BLaER1 treated with 17β-estradiol and CSF1 and Interleukin-3, amounts not matched to agents 10 nM and 100 nM (cell line): ENCODE results near the gene EWSR1.
A peak's percentile ranks its signal among the peaks of the same experiment; 100 is the strongest.

ENCODE experiments used
- H3K27ac ChIP-seq, 11 experiments: shearing (Covaris generic); formaldehyde crosslinking; 2 replicates each; pipeline ENCODE4 v1.8.1; 2022
- H3K27me3 ChIP-seq, 11 experiments: shearing (Covaris generic); formaldehyde crosslinking; 2 replicates each; pipeline ENCODE4 v1.8.1; 2022
- H3K36me3 ChIP-seq, 11 experiments: shearing (Covaris generic); formaldehyde crosslinking; 2 replicates each; pipeline ENCODE4 v1.8.1; 2022
- H3K4me1 ChIP-seq, 10 experiments: shearing (Covaris generic); formaldehyde crosslinking; 2 replicates each; pipeline ENCODE4 v1.8.1; 2022
- H3K4me2 ChIP-seq, 11 experiments: shearing (Covaris generic); formaldehyde crosslinking; 2 replicates each; pipeline ENCODE4 v1.8.1; 2022
- H3K4me3 ChIP-seq, 10 experiments: shearing (Covaris generic); formaldehyde crosslinking; 2 replicates each; pipeline ENCODE4 v1.8.1; 2022
- H3K9ac ChIP-seq, 11 experiments: shearing (Covaris generic); formaldehyde crosslinking; 2 replicates each; pipeline ENCODE4 v1.8.1; 2022
- H3K9me3 ChIP-seq, 11 experiments: shearing (Covaris generic); formaldehyde crosslinking; replicated peaks in 1 of 11; 2 replicates each; pipeline ENCODE4 v1.8.1; 2022
- H4K20me1 ChIP-seq, 11 experiments: shearing (Covaris generic); formaldehyde crosslinking; 2 replicates each; pipeline ENCODE4 v1.8.1; 2022
- Cebpa-rat ChIP-seq, 11 experiments: shearing (Covaris generic); IDR thresholded peaks; 2 replicates each; pipeline ENCODE4 v1.8.1; 2022

EWSR1 gene

DNA sequence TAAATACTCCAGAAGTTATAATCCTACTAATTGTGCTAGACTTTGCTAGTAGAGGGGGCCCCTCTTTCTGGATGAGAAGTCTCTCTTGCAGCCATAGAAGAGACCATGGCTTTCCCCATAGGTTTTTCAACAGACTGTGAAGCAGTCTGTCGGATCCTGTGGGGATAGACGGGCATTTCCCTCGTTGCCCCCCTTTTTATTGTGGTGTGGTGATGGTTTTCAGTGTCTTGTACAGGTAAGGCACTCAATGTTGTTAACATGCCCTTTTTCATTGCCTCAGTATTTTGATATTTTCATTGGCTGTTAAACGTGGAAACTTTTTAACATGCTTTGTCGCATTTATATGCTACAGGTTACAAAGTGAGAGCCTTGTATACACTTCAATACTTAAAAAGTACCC is 22.0 kb downstream of the EWSR1 start:
- Histone ChIP-seq H3K4me3 (no peak overlapping the region), H3K27ac (no peak overlapping the region), H3K9ac (no peak overlapping the region), H3K27me3 (no peaks in the 10 kb centered on the region), H3K4me2 (no peak overlapping the region), H4K20me1 (peaks cover 98 to 100% (median 100%) of the 10 kb centered on the region in 11 experiments), H3K9me3 (no peaks in the 10 kb centered on the region), H3K4me1 (peaks cover 0 to 4% (median 0%) of the 10 kb centered on the region in 10 experiments; a peak in 3 of 20 replicates), H3K36me3 (peaks cover 100% of the 10 kb centered on the region in 11 experiments)
- TF ChIP-seq Cebpa-rat (IDR thresholded peaks at IDR 0.05) = no peak

GRCh38 chr22:29291215-29291614 is 23.1 kb downstream of the EWSR1 start:
- no peak overlapping the region for H3K4me2 ChIP-seq
- H3K4me1 ChIP-seq = peaks cover 0 to 4% (median 0%) of the 10 kb centered on the region in 10 experiments; a peak in 3 of 20 replicates
- H4K20me1 ChIP-seq = peaks cover 92 to 100% (median 100%) of the 10 kb centered on the region in 11 experiments
- no peak overlapping the region for H3K27ac ChIP-seq
- no peaks in the 10 kb centered on the region for H3K9me3 ChIP-seq
- peaks cover 100% of the 10 kb centered on the region in 11 experiments for H3K36me3 ChIP-seq
- H3K27me3 ChIP-seq = no peaks in the 10 kb centered on the region
- H3K9ac ChIP-seq = no peak overlapping the region
- TF ChIP-seq Cebpa-rat (IDR thresholded peaks at IDR 0.05) = no peak
- H3K4me3 ChIP-seq = no peak overlapping the region

- Histone ChIP-seq H3K36me3 (peaks cover 100% of the 10 kb centered on the region in 11 experiments), H4K20me1 (peaks cover 92 to 100% (median 100%) of the 10 kb centered on the region in 11 experiments), H3K4me2 (no peak overlapping the region), H3K9me3 (no peaks in the 10 kb centered on the region), H3K27ac (no peak overlapping the region), H3K4me3 (no peak overlapping the region), H3K4me1 (peaks cover 0 to 4% (median 0%) of the 10 kb centered on the region in 10 experiments; a peak in 3 of 20 replicates), H3K9ac (no peak overlapping the region), H3K27me3 (no peaks in the 10 kb centered on the region)
- TF ChIP-seq Cebpa-rat (IDR thresholded peaks at IDR 0.05) = no peak
These were observed 24.3 kb downstream of the EWSR1 start for GRCh38 chr22:29292379-29292778.

DNA sequence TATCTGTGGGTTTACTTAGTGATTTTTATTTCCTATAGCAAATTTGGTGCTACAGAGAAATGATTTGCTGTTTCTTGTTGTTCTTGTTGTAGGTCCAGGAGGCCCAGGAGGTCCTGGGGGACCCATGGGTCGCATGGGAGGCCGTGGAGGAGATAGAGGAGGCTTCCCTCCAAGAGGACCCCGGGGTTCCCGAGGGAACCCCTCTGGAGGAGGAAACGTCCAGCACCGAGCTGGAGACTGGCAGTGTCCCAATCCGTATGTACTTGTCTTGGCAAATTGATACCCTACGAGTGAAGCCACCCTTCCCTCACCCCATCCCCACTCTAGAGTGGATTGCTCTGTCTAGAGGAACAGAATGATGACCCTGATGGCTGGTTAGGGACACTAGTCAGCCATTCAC is 30.6 kb downstream of the EWSR1 start:
- Histone ChIP-seq H3K9me3 (no peaks in the 10 kb centered on the region), H3K9ac (no peak overlapping the region), H3K4me1 (peaks cover 16 to 29% (median 20%) of the 10 kb centered on the region in 10 experiments), H3K4me2 (no peak overlapping the region), H3K36me3 (peaks cover 75 to 81% (median 77%) of the 10 kb centered on the region in 11 experiments), H3K4me3 (no peak overlapping the region), H3K27ac (no peak overlapping the region), H3K27me3 (no peaks in the 10 kb centered on the region), H4K20me1 (peaks cover 72 to 99% (median 98%) of the 10 kb centered on the region in 11 experiments)
- TF ChIP-seq Cebpa-rat (IDR thresholded peaks at IDR 0.05) = no peak

DNA sequence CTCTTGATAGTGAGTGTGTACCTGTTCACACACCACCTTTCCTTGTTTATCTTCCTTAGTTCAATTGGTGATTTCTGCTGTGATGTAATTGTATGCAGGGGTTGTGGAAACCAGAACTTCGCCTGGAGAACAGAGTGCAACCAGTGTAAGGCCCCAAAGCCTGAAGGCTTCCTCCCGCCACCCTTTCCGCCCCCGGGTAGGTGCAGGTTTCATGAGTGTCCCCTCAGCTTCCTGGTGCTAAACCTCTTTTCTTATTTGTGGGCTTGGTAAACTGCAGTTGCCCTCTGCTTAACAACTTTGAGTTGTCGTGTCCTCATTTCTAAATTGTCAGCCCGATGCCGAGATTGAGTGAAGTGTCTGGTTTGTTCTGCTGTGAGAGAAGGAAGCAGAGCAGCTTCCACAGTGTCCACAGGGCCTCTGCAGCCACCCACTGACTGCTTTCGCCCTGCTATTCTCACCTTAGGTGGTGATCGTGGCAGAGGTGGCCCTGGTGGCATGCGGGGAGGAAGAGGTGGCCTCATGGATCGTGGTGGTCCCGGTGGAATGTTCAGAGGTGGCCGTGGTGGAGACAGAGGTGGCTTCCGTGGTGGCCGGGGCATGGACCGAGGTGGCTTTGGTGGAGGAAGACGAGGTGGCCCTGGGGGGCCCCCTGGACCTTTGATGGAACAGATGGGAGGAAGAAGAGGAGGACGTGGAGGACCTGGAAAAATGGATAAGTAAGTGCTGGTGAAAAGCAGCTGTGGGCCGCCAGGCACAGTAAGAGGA is 31.2 kb downstream of the EWSR1 start:
- Histone ChIP-seq H3K9me3 (no peaks in the 10 kb centered on the region), H3K4me2 (no peak overlapping the region), H3K4me3 (no peak overlapping the region), H3K4me1 (peaks cover 22 to 36% (median 27%) of the 10 kb centered on the region in 10 experiments), H4K20me1 (peaks cover 66 to 92% (median 92%) of the 10 kb centered on the region in 11 experiments), H3K27me3 (no peaks in the 10 kb centered on the region), H3K27ac (no peak overlapping the region), H3K36me3 (peaks cover 68 to 75% (median 70%) of the 10 kb centered on the region in 11 experiments), H3K9ac (no peak overlapping the region)
- TF ChIP-seq Cebpa-rat (IDR thresholded peaks at IDR 0.05) = no peak

DNA sequence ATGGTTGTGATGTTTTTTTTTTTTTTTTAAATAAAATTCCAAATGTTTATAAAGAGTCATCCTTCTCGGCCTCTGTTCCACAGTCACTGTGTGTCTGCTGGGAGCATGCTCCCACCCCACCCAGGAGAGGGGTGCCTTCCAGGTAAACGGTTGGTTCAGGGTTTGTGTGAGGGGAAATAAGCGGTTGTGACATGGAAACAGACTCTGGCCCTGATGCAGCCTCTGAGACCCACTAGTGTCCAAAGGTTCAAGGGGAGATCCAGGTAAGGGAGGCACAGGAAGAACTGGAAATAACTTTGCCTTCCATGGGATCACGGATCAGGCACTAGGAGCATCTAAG is 32.4 kb downstream of the EWSR1 start:
- H3K9ac ChIP-seq = no peak overlapping the region
- H3K27me3 ChIP-seq = peaks cover 0 to 8% (median 4%) of the 10 kb centered on the region in 11 experiments; a peak in 11 of 22 replicates
- no peak for TF ChIP-seq Cebpa-rat (IDR thresholded peaks at IDR 0.05)
- H3K4me2 ChIP-seq = no peak overlapping the region
- H3K36me3 ChIP-seq = peaks cover 57 to 63% (median 59%) of the 10 kb centered on the region in 11 experiments
- H3K9me3 ChIP-seq = no peaks in the 10 kb centered on the region
- no peak overlapping the region for H3K4me3 ChIP-seq
- H4K20me1 ChIP-seq = peaks cover 55 to 81% (median 80%) of the 10 kb centered on the region in 11 experiments
- peaks cover 34 to 47% (median 37%) of the 10 kb centered on the region in 10 experiments for H3K4me1 ChIP-seq
- no peak overlapping the region for H3K27ac ChIP-seq

DNA sequence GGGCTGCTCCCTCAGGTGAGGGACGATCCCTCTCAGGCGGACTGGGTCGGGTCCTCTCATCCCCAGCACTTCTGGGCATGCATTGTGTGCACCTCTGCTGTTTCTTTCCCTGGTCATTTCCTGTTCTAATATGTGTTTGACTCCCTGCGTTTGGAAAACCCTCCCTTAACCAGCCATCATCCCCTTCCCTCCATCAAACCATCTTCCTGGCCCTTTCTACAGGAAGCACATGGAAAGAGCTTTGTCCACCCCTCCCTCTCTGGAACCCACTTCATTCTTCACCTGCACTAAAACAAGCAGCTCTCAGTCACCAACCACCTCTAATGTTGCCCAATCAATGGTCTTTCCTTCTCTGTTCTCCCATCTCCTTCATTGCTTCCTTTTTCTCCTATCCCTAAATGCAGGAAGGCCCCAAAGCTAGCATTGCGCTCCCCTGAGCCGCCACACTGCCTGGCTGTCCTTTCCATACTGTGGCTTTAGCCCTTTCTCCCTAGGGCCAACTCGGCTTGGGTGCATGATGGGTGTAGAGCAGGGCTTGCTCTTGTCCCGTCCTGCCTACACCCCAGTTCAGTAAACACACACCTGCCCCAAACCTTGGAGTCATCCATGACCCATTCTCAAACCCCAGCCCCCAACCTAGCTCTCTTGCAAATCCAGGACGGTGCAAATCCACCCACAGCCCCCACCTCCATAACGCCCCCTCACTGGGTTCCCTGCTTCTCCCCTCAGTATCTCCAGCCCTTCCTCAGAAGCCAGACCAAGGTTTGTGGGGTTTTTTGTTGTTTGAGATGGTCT is 32.9 kb downstream of the EWSR1 start:
- H3K4me3 ChIP-seq = no peak overlapping the region
- TF ChIP-seq Cebpa-rat (IDR thresholded peaks at IDR 0.05) = no peak
- H3K27ac ChIP-seq = 0 out of 22 replicates have a peak overlapping the region, but pooled peaks of 1 of the 11 experiments have one; percentile 13
- no peak overlapping the region for H3K9ac ChIP-seq
- H3K9me3 ChIP-seq = no peaks in the 10 kb centered on the region
- H3K27me3 ChIP-seq = peaks cover 0 to 14% (median 10%) of the 10 kb centered on the region in 11 experiments; a peak in 14 of 22 replicates
- peaks cover 49 to 75% (median 75%) of the 10 kb centered on the region in 11 experiments for H4K20me1 ChIP-seq
- no peak overlapping the region for H3K4me2 ChIP-seq
- peaks cover 51 to 58% (median 54%) of the 10 kb centered on the region in 11 experiments for H3K36me3 ChIP-seq
- peaks cover 39 to 52% (median 42%) of the 10 kb centered on the region in 10 experiments for H3K4me1 ChIP-seq

- peak overlapping the region in 8 of 11 experiments; percentile 59 to 99 (median 78); a peak in 12 of 22 replicates for H3K4me2 ChIP-seq
- H3K4me3 ChIP-seq = no peak overlapping the region
- peaks cover 0 to 22% (median 19%) of the 10 kb centered on the region in 11 experiments; a peak in 18 of 22 replicates for H3K27me3 ChIP-seq
- peaks cover 43 to 49% (median 45%) of the 10 kb centered on the region in 11 experiments for H3K36me3 ChIP-seq
- H3K27ac ChIP-seq = peak overlapping the region in 5 of 11 experiments; percentile 32 to 63 (median 53); a peak in 7 of 22 replicates
- H3K9ac ChIP-seq = peak overlapping the region in 2 of 11 experiments; percentile 40 to 50; a peak in 2 of 22 replicates
- no peaks in the 10 kb centered on the region for H3K9me3 ChIP-seq
- peaks cover 40 to 67% (median 66%) of the 10 kb centered on the region in 11 experiments for H4K20me1 ChIP-seq
- TF ChIP-seq Cebpa-rat (IDR thresholded peaks at IDR 0.05) = no peak
- peaks cover 41 to 58% (median 48%) of the 10 kb centered on the region in 10 experiments for H3K4me1 ChIP-seq
These were observed 33.8 kb downstream of the EWSR1 start for GRCh38 chr22:29301716-29302401.
